Measurements from ENCODE around the gene CCL3.

DNA sequence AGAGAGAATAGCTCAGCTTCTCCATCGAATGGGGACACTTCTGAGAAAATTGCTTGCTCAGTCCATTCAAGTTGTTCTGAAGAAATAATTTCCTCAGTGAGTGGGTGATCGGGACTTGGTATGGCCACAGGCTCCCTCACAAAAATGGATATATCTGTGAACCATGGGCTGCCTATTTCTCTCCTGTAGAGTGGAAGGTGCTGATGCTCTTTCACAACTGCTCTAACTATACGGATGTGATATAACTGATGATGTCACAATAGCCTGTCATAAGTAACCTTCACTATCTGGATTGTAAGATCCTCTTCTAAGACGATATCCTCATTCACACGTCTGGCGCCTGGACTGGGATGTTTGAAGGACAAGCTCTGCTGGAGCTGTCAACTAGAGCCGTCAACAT is 30.5 kb downstream of the CCL3 start:
- TF ChIP-seq, protein P1, sequence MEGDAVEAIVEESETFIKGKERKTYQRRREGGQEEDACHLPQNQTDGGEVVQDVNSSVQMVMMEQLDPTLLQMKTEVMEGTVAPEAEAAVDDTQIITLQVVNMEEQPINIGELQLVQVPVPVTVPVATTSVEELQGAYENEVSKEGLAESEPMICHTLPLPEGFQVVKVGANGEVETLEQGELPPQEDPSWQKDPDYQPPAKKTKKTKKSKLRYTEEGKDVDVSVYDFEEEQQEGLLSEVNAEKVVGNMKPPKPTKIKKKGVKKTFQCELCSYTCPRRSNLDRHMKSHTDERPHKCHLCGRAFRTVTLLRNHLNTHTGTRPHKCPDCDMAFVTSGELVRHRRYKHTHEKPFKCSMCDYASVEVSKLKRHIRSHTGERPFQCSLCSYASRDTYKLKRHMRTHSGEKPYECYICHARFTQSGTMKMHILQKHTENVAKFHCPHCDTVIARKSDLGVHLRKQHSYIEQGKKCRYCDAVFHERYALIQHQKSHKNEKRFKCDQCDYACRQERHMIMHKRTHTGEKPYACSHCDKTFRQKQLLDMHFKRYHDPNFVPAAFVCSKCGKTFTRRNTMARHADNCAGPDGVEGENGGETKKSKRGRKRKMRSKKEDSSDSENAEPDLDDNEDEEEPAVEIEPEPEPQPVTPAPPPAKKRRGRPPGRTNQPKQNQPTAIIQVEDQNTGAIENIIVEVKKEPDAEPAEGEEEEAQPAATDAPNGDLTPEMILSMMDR (conservative IDR thresholded peaks at IDR 0.05; ENCODE audit: low read length), result no peak
- no peak for TF ChIP-seq EZH2phosphoT487 (IDR thresholded peaks at IDR 0.05; ENCODE audit: borderline replicate concordance)

Data from Loucy (cell line).